ENCODE data around the gene ARHGEF18. TPM values are rescaled to one million over a fixed set of nuclear protein-coding genes. Genes with fewer than 3 reads are reported as not detected.
"Not testable (repeated sequence)": the region's sequence is repeated elsewhere in the genome, so short reads cannot be mapped to it uniquely, and the experiment has no call there.

Gene ARHGEF18
- total and polyA plus RNA-seq, 2 donors (not counting 1 experiment from before 2014, with no cell fraction given) = 74.0 to 94.9 TPM

DNA sequence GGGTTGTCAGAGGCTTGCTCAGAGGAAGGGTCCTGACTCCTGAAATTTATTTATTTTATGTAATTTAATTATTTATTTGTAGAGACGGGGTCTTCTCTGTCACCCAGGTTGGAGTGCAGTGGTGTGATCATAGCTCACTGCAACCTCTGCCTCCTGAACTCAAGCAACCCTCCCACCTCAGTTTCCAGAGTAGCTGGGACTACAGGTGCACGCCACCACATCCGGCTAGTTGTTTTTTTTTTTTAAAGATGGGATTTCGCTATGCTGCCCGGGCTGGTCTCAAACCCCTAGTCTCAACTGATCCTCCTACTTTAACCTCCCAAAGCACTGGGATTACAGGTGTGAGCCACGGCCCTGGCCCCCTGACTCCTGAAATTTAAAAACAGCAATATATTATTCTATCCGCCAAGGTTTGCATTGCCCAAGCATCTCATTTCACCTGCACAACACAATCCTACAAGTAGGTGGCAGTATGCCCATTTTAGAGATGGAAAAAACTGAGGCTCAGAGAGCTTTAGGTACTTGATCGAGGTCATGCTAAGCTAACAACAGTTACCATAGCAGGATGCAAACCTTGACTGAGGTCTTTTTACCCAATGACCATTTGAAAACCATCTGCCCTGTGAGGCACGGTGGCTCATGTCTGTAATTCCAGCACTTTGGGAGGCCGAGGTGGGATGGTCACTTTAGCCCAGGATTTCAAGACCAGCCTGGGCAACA, 18.1 kb downstream of the ARHGEF18 start:
- no peaks in the 10 kb centered on the region for H3K9me3 ChIP-seq (ENCODE audit: control extremely low read depth in 1 of 3, control insufficient read depth in 2 of 3, insufficient read depth in 1 of 3, low read length in 2 of 3)
- Mint-ChIP-seq H3K4me1 (peaks cover 31% of the 10 kb centered on the region), H3K27ac (peak overlapping the region; percentile 76), H3K9me3 (ENCODE audit: insufficient read depth) (no peaks in the 10 kb centered on the region), H3K4me3 (no peak overlapping the region), H3K27me3 (no peaks in the 10 kb centered on the region)
- ATAC-seq (ENCODE audit: low read depth) = peak; percentile 57
- ChIA-PET POLR2A (interaction anchor here (1.7 kb wide), 1 partner anchor 13 kb away, joined by 3 read pairs; no protein-coding TSS in a partner anchor), CTCF (interaction anchor here (0.6 to 3.7 kb wide), 10 partner anchors 12 to 433 kb away, joined by 3 to 41 read pairs (median 4); partner anchors contain the start of gene ARHGEF18)
- no peaks in the 10 kb centered on the region for H3K27me3 ChIP-seq (replicated peaks in 1 of 4; ENCODE audit: control extremely low read depth in 1 of 4, control insufficient read depth in 3 of 4, insufficient read depth in 4 of 4, low read length in 3 of 4)
- H4K20me1 ChIP-seq (ENCODE audit: control insufficient read depth, insufficient read depth, low read length, poor library complexity, severe bottlenecking) = peaks cover 81% of the 10 kb centered on the region
- peaks cover 71% of the 10 kb centered on the region for H3K79me2 ChIP-seq (ENCODE audit: control insufficient read depth, insufficient read depth, low read length)
- intact Hi-C loops (cut with micrococcal nuclease) = no loop called here
- H2AFZ ChIP-seq (ENCODE audit: insufficient read depth, low read depth, low read length, poor library complexity, severe bottlenecking) = no peak overlapping the region
- H3K27ac ChIP-seq (ENCODE audit: low read length in 2 of 2) = no peak overlapping the region
- no peak overlapping the region for H3K4me2 ChIP-seq (replicated peaks; ENCODE audit: low read depth, low read length, poor library complexity, severe bottlenecking)
- no peak overlapping the region for H3K4me3 ChIP-seq (ENCODE audit: control extremely low read depth in 1 of 5, extremely low read depth in 1 of 5, insufficient read depth in 1 of 5, low read depth in 2 of 5, low read length in 4 of 5)
- TF ChIP-seq, protein P1, sequence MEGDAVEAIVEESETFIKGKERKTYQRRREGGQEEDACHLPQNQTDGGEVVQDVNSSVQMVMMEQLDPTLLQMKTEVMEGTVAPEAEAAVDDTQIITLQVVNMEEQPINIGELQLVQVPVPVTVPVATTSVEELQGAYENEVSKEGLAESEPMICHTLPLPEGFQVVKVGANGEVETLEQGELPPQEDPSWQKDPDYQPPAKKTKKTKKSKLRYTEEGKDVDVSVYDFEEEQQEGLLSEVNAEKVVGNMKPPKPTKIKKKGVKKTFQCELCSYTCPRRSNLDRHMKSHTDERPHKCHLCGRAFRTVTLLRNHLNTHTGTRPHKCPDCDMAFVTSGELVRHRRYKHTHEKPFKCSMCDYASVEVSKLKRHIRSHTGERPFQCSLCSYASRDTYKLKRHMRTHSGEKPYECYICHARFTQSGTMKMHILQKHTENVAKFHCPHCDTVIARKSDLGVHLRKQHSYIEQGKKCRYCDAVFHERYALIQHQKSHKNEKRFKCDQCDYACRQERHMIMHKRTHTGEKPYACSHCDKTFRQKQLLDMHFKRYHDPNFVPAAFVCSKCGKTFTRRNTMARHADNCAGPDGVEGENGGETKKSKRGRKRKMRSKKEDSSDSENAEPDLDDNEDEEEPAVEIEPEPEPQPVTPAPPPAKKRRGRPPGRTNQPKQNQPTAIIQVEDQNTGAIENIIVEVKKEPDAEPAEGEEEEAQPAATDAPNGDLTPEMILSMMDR (IDR thresholded peaks at IDR 0.05) = peak; percentile 54
- TF ChIP-seq EZH2 (IDR thresholded peaks at IDR 0.05; ENCODE audit: borderline replicate concordance, insufficient read depth, low read depth, low read length, poor library complexity, severe bottlenecking) = no peak
- H3K9ac ChIP-seq (ENCODE audit: low read length) = no peak overlapping the region
- DNase-seq = peak; percentile 47
- peaks cover 0 to 6% of the 10 kb centered on the region in 2 donors for H3K4me1 ChIP-seq (ENCODE audit: control insufficient read depth in 2 of 2, insufficient read depth in 2 of 2, low read length in 2 of 2)
- H3K36me3 ChIP-seq (replicated peaks in 1 of 2; ENCODE audit: control extremely low read depth in 1 of 2, control insufficient read depth in 1 of 2, extremely low read depth in 1 of 2, insufficient read depth in 2 of 2, low read length in 1 of 2) = peaks cover 9 to 81% of the 10 kb centered on the region in 2 experiments
- 72% methylated on average over 5 of the region's 10 CpGs for WGBS (ENCODE audit: insufficient coverage)

DNA sequence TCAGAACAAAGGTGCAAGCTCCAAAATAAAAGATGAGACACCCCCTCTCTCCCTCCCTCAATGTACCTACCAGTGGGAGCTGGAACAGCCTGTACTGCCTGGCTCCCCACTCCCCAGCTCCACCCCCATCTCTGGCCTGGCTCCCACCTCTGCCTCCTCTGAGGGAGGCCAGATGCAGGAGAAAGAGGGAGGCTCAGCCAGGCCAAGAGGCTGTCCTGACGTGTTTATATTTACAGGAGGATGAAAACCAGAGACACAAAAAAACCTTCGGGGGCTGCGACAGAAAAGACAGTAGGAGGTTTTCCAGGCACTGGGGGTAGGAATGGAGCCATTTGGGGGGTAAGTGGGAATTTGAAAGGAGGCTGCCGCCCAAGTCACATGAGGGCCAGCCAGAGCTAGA, 19.7 kb downstream of the ARHGEF18 start:
- ATAC-seq (ENCODE audit: low read depth) = no peak
- no peak for DNase-seq
- no peak overlapping the region for H3K4me3 ChIP-seq (ENCODE audit: control extremely low read depth in 1 of 5, extremely low read depth in 1 of 5, insufficient read depth in 1 of 5, low read depth in 2 of 5, low read length in 4 of 5)
- CTCF ChIA-PET = interaction anchor here (1.3 to 3.7 kb wide), 3 partner anchors 15 to 39 kb away, joined by 3 to 17 read pairs (median 3); no protein-coding TSS in a partner anchor
- peaks cover 81% of the 10 kb centered on the region for H4K20me1 ChIP-seq (ENCODE audit: control insufficient read depth, insufficient read depth, low read length, poor library complexity, severe bottlenecking)
- POLR2A ChIA-PET = no interaction called here
- H3K36me3 ChIP-seq (replicated peaks in 1 of 2; ENCODE audit: control extremely low read depth in 1 of 2, control insufficient read depth in 1 of 2, extremely low read depth in 1 of 2, insufficient read depth in 2 of 2, low read length in 1 of 2) = peaks cover 11 to 81% of the 10 kb centered on the region in 2 experiments
- no peak for TF ChIP-seq EZH2 (IDR thresholded peaks at IDR 0.05; ENCODE audit: borderline replicate concordance, insufficient read depth, low read depth, low read length, poor library complexity, severe bottlenecking)
- TF ChIP-seq, protein P1 (IDR thresholded peaks at IDR 0.05) = no peak
- no peaks in the 10 kb centered on the region for H3K9me3 Mint-ChIP-seq (ENCODE audit: insufficient read depth)
- 94% methylated on average over 4 of the region's 4 CpGs for WGBS (ENCODE audit: insufficient coverage)
- no peak overlapping the region for H3K27ac Mint-ChIP-seq
- no peaks in the 10 kb centered on the region for H3K4me1 ChIP-seq (ENCODE audit: control insufficient read depth in 2 of 2, insufficient read depth in 2 of 2, low read length in 2 of 2)
- H3K4me1 Mint-ChIP-seq = peaks cover 19% of the 10 kb centered on the region
- peaks cover 70% of the 10 kb centered on the region for H3K79me2 ChIP-seq (ENCODE audit: control insufficient read depth, insufficient read depth, low read length)
- H3K27ac ChIP-seq (ENCODE audit: low read length in 2 of 2) = no peak overlapping the region
- no peak overlapping the region for H2AFZ ChIP-seq (ENCODE audit: insufficient read depth, low read depth, low read length, poor library complexity, severe bottlenecking)
- H3K4me2 ChIP-seq (replicated peaks; ENCODE audit: low read depth, low read length, poor library complexity, severe bottlenecking) = no peak overlapping the region
- no peak overlapping the region for H3K9ac ChIP-seq (ENCODE audit: low read length)
- no peaks in the 10 kb centered on the region for H3K27me3 Mint-ChIP-seq
- no peak overlapping the region for H3K4me3 Mint-ChIP-seq
- no peaks in the 10 kb centered on the region for H3K9me3 ChIP-seq (ENCODE audit: control extremely low read depth in 1 of 3, control insufficient read depth in 2 of 3, insufficient read depth in 1 of 3, low read length in 2 of 3)
- H3K27me3 ChIP-seq (replicated peaks in 1 of 4; ENCODE audit: control extremely low read depth in 1 of 4, control insufficient read depth in 3 of 4, insufficient read depth in 4 of 4, low read length in 3 of 4) = no peaks in the 10 kb centered on the region
- intact Hi-C loops (cut with micrococcal nuclease) = no loop called here

DNA sequence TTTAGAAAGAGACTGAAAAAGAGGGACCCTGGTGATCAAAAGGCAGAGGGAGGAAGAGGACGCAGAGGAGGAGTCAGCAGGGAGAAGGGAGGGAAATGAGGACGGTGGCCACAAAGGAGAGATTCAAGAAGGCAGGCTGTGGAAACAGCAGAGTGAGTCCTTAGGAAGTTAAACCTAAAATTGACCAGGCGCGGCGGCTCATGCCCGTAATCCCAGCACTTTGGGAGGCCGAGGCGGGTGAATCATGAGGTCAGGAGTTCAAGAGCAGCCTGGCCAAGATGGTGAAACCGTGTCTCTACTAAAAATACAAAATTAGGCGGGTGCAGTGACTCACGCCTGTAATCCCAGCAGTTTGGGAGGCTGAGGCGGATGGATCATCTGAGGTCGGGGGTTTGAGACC, 20.1 kb downstream of the ARHGEF18 start:
- H3K9me3 ChIP-seq (ENCODE audit: control extremely low read depth in 1 of 3, control insufficient read depth in 2 of 3, insufficient read depth in 1 of 3, low read length in 2 of 3); DNase-seq; H3K4me1 ChIP-seq (ENCODE audit: control insufficient read depth in 2 of 2, insufficient read depth in 2 of 2, low read length in 2 of 2); H3K4me3 ChIP-seq (ENCODE audit: control extremely low read depth in 1 of 5, extremely low read depth in 1 of 5, insufficient read depth in 1 of 5, low read depth in 2 of 5, low read length in 4 of 5); H2AFZ ChIP-seq (ENCODE audit: insufficient read depth, low read depth, low read length, poor library complexity, severe bottlenecking); H3K9ac ChIP-seq (ENCODE audit: low read length); H3K9me3 Mint-ChIP-seq (ENCODE audit: insufficient read depth); H3K27me3 Mint-ChIP-seq; H3K4me3 Mint-ChIP-seq; intact Hi-C loops (cut with micrococcal nuclease); POLR2A ChIA-PET; H3K4me2 ChIP-seq (replicated peaks; ENCODE audit: low read depth, low read length, poor library complexity, severe bottlenecking); H3K27me3 ChIP-seq (replicated peaks in 1 of 4; ENCODE audit: control extremely low read depth in 1 of 4, control insufficient read depth in 3 of 4, insufficient read depth in 4 of 4, low read length in 3 of 4); H3K27ac ChIP-seq (ENCODE audit: low read length in 2 of 2); ATAC-seq (ENCODE audit: low read depth): not testable (repeated sequence)
- peaks cover 11 to 80% of the 10 kb centered on the region in 2 experiments for H3K36me3 ChIP-seq (replicated peaks in 1 of 2; ENCODE audit: control extremely low read depth in 1 of 2, control insufficient read depth in 1 of 2, extremely low read depth in 1 of 2, insufficient read depth in 2 of 2, low read length in 1 of 2)
- H4K20me1 ChIP-seq (ENCODE audit: control insufficient read depth, insufficient read depth, low read length, poor library complexity, severe bottlenecking) = peaks cover 80% of the 10 kb centered on the region
- peaks cover 15% of the 10 kb centered on the region for H3K4me1 Mint-ChIP-seq
- peak overlapping the region; percentile 47 for H3K27ac Mint-ChIP-seq
- CTCF ChIA-PET = interaction anchor here (1.3 to 3.7 kb wide), 3 partner anchors 15 to 39 kb away, joined by 3 to 17 read pairs (median 3); no protein-coding TSS in a partner anchor
- 85% methylated on average over 11 of the region's 13 CpGs for WGBS (ENCODE audit: insufficient coverage)
- H3K79me2 ChIP-seq (ENCODE audit: control insufficient read depth, insufficient read depth, low read length) = peaks cover 70% of the 10 kb centered on the region

Measured in B cell (primary cell).